ENCODE data around the gene CDK5RAP1.

GRCh38 chr20:33343521-33343920 lies 57.8 kb downstream of the CDK5RAP1 start:
- TF ChIP-seq, protein P1, sequence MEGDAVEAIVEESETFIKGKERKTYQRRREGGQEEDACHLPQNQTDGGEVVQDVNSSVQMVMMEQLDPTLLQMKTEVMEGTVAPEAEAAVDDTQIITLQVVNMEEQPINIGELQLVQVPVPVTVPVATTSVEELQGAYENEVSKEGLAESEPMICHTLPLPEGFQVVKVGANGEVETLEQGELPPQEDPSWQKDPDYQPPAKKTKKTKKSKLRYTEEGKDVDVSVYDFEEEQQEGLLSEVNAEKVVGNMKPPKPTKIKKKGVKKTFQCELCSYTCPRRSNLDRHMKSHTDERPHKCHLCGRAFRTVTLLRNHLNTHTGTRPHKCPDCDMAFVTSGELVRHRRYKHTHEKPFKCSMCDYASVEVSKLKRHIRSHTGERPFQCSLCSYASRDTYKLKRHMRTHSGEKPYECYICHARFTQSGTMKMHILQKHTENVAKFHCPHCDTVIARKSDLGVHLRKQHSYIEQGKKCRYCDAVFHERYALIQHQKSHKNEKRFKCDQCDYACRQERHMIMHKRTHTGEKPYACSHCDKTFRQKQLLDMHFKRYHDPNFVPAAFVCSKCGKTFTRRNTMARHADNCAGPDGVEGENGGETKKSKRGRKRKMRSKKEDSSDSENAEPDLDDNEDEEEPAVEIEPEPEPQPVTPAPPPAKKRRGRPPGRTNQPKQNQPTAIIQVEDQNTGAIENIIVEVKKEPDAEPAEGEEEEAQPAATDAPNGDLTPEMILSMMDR (IDR thresholded peaks at IDR 0.05): no peak
- no peak for TF ChIP-seq POLR2AphosphoS5 (IDR thresholded peaks at IDR 0.05)
- no peak for TF ChIP-seq POLR2A (IDR thresholded peaks at IDR 0.05)
